ENCODE data around the gene MEGF8.

DNA sequence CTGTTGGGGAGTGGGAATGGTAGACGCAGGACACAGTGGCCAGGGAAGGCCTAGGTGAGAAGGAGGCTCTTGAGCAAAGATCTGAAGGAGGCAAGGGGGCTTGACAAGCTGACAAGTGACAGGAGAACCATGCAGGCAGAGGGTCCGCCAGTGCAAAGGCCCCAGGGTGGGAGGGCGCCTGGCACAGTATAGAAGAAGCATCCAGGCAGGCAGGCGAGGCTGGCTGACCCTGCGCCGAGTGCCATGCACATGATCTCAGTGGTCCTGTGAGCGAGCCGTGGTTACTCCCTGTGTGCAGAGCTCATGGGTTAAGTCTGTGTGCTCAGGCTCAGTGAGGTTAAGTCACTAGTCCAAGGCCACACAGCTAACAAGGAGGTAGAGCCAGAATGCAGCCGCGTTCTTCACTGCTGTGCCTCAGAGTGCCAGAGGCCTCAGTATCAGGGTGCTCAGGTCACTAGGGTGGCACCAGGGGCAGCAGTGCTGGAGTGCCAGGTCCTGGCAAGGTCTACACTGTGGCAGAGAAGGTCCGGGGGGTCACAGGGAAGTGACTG, 49.5 kb downstream of the MEGF8 start:
- TF ChIP-seq EZH2 (IDR thresholded peaks at IDR 0.05; ENCODE audit: borderline replicate concordance, low read depth, low read length, severe bottlenecking) (no peak), POLR2A (IDR thresholded peaks at IDR 0.05; ENCODE audit: low read depth, low read length) (no peak), GATA2 (IDR thresholded peaks at IDR 0.05; ENCODE audit: insufficient read depth, insufficient read length, low read depth, low read length) (no peak), POLR2AphosphoS5 (IDR thresholded peaks at IDR 0.05; ENCODE audit: insufficient read depth, low read depth, low read length) (no peak), FOS (IDR thresholded peaks at IDR 0.05; ENCODE audit: borderline replicate concordance, insufficient read depth, low read length) (no peak)
- TF ChIP-seq, protein P1, sequence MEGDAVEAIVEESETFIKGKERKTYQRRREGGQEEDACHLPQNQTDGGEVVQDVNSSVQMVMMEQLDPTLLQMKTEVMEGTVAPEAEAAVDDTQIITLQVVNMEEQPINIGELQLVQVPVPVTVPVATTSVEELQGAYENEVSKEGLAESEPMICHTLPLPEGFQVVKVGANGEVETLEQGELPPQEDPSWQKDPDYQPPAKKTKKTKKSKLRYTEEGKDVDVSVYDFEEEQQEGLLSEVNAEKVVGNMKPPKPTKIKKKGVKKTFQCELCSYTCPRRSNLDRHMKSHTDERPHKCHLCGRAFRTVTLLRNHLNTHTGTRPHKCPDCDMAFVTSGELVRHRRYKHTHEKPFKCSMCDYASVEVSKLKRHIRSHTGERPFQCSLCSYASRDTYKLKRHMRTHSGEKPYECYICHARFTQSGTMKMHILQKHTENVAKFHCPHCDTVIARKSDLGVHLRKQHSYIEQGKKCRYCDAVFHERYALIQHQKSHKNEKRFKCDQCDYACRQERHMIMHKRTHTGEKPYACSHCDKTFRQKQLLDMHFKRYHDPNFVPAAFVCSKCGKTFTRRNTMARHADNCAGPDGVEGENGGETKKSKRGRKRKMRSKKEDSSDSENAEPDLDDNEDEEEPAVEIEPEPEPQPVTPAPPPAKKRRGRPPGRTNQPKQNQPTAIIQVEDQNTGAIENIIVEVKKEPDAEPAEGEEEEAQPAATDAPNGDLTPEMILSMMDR (IDR thresholded peaks at IDR 0.05; ENCODE audit: extremely low read depth in 1 of 2, insufficient read depth in 1 of 2, low read depth in 1 of 2, low read length in 2 of 2): no peak

All from endothelial cell of umbilical vein (primary cell).